A549 (cell line): ENCODE data around the gene CHRD.

Experiments used
- ESRRA ChIP-seq: fragments of 150-350 bp; IDR thresholded peaks from 2 replicates; pipeline ENCODE4 v1.6.1; 2014; ENCODE audit warnings: mild to moderate bottlenecking, low read length, borderline replicate concordance
- RFX5 ChIP-seq: fragments of 450-650 bp; IDR thresholded peaks from 2 replicates; pipeline ENCODE4 v1.7.1; 2014; ENCODE audit warnings: antibody characterized with exemption, mild to moderate bottlenecking, moderate library complexity
- TF ChIP-seq, protein P1 (sequence below): fragments of >200 bp; sonication (Bioruptor Twin); formaldehyde crosslinking; IDR thresholded peaks from 3 replicates; pipeline ENCODE4 v1.5.1; 2016

GRCh38 chr3:184428561-184429175 is 48.8 kb downstream of the CHRD start:
- TF ChIP-seq, protein P1, sequence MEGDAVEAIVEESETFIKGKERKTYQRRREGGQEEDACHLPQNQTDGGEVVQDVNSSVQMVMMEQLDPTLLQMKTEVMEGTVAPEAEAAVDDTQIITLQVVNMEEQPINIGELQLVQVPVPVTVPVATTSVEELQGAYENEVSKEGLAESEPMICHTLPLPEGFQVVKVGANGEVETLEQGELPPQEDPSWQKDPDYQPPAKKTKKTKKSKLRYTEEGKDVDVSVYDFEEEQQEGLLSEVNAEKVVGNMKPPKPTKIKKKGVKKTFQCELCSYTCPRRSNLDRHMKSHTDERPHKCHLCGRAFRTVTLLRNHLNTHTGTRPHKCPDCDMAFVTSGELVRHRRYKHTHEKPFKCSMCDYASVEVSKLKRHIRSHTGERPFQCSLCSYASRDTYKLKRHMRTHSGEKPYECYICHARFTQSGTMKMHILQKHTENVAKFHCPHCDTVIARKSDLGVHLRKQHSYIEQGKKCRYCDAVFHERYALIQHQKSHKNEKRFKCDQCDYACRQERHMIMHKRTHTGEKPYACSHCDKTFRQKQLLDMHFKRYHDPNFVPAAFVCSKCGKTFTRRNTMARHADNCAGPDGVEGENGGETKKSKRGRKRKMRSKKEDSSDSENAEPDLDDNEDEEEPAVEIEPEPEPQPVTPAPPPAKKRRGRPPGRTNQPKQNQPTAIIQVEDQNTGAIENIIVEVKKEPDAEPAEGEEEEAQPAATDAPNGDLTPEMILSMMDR = no peak
- TF ChIP-seq RFX5 = no peak
- TF ChIP-seq ESRRA = no peak
